CD4-positive, alpha-beta memory T cell (primary cell): ENCODE data around the gene SPRED2. TPM values are rescaled to one million over a fixed set of nuclear protein-coding genes. Genes with fewer than 3 reads are reported as not detected.

Source experiments
- CTCF ChIA-PET: fragments of 350-600 bp; sonication (Branson Sonifier 250); formaldehyde crosslinking; loops from one replicate; lab custom pipeline; 2021; ENCODE audit warnings: inconsistent platforms; ENCODE audit not compliant: partially characterized antibody; lab: Charles Lee
- POLR2A ChIA-PET: fragments of 350-600 bp; sonication (Branson Sonifier 250); formaldehyde crosslinking; loops from one replicate; lab custom pipeline; 2021; ENCODE audit not compliant: partially characterized antibody; lab: Charles Lee
- DNase-seq, 5 donors: peaks; one replicate each; pipeline versions ENCODE4 v3.0.0 to v3.0.0-alpha.2; 2020 to 2022; ENCODE audit warnings: mixed read lengths in 1 of 5
- H3K27ac ChIP-seq: one replicate; pipeline ENCODE4 v1.7.0; 2013; ENCODE audit warnings: low read depth, low read length
- H3K27me3 ChIP-seq: 2 replicates; pipeline ENCODE4 v1.7.0; 2013; ENCODE audit warnings: mild to moderate bottlenecking, low read length, moderate library complexity; ENCODE audit not compliant: insufficient read depth
- H3K36me3 ChIP-seq: 2 replicates; pipeline ENCODE4 v1.7.0; 2013; ENCODE audit warnings: mild to moderate bottlenecking, low read length, moderate library complexity; ENCODE audit not compliant: insufficient read depth
- H3K4me1 ChIP-seq: 2 replicates; pipeline ENCODE4 v1.7.0; 2013; ENCODE audit warnings: mild to moderate bottlenecking, low read length, moderate library complexity; ENCODE audit not compliant: insufficient read depth
- H3K4me3 ChIP-seq, 2 donors: one replicate each; pipeline ENCODE4 v1.7.0; 2013; ENCODE audit warnings: low read length in 2 of 2, mild to moderate bottlenecking in 1 of 2
- H3K9me3 ChIP-seq, 2 donors: one replicate each; pipeline ENCODE4 v1.7.0; 2013; ENCODE audit warnings: low read length in 2 of 2, control low read depth in 1 of 2; ENCODE audit not compliant: control insufficient read depth in 1 of 2
- H3K27ac Mint-ChIP-seq, 7 donors: one replicate each; pipeline ENCODE4 v1.8.0; 2020 to 2021; ENCODE audit warnings: mixed read lengths in 7 of 7, mild to moderate bottlenecking in 6 of 7, inconsistent platforms in 3 of 7, moderate library complexity in 3 of 7
- H3K27me3 Mint-ChIP-seq, 2 donors: one replicate each; pipeline ENCODE4 v1.8.0; 2020 to 2021; ENCODE audit warnings: mixed read lengths in 2 of 2
- H3K36me3 Mint-ChIP-seq, 2 donors: one replicate each; pipeline ENCODE4 v1.8.0; 2020 to 2021; ENCODE audit warnings: mixed read lengths in 2 of 2, inconsistent platforms in 1 of 2, mild to moderate bottlenecking in 1 of 2
- H3K4me1 Mint-ChIP-seq, 4 donors: one replicate each; pipeline ENCODE4 v1.8.0; 2020 to 2021; ENCODE audit warnings: mixed read lengths in 4 of 4, mild to moderate bottlenecking in 1 of 4
- H3K4me3 Mint-ChIP-seq, 8 donors: one replicate each; pipeline ENCODE4 v1.8.0; 2020 to 2021; ENCODE audit warnings: mixed read lengths in 8 of 8, mild to moderate bottlenecking in 7 of 8, moderate library complexity in 6 of 8, inconsistent platforms in 3 of 8
- H3K9me3 Mint-ChIP-seq, 8 donors: one replicate each; pipeline ENCODE4 v1.8.0; 2020 to 2021; ENCODE audit warnings: mixed read lengths in 8 of 8, mild to moderate bottlenecking in 5 of 8, inconsistent platforms in 3 of 8, moderate library complexity in 1 of 8
- intact Hi-C: fragments of 100-400 bp; cut with micrococcal nuclease; formaldehyde crosslinking; loops from one replicate; pipeline ENCODE4 v1.15.1; 2023
- polyA plus RNA-seq, 2 donors: library from polyadenylated mRNA; unstranded; fragments of 300-500 nt; fragmentation: Illumina TruSeq; gene quantifications; one replicate each; pipeline ENCODE4 v1.2.3, GENCODE V29; 2021
- total RNA-seq, 2 experiments: library from RNA; stranded (reverse); gene quantifications; one replicate each; pipeline ENCODE4 v1.2.3, GENCODE V29; 2021

SPRED2 gene
- total and polyA plus RNA-seq, 4 experiments from 2014 or later: 0.27 to 1.3 (median 0.62) TPM

DNA sequence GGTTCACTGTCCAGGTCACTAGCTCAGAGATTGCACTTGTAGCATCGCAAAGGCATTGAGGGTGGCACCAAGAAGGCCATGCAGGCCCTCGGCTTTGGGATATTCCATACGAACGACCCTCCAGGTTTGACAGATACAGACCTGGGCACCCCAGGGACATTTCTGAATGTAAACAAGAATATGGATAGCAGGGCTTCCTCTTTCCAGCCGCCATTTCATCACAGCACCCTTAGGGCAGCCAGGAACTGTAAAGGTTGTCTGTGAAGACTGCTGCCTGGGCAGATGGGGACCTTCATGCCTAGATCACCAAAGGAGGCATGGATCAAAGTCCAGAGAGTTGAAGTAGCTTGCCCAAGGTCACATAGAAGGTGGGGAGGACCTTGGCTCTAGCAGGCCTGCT, 134.3 kb downstream of the SPRED2 start:
- H3K9me3 ChIP-seq: no peaks in the 10 kb centered on the region
- no peak overlapping the region for H3K27ac ChIP-seq
- peaks cover 0 to 8% of the 10 kb centered on the region in 2 donors for H3K27me3 Mint-ChIP-seq
- peaks cover 36% of the 10 kb centered on the region for H3K4me1 ChIP-seq
- intact Hi-C loops: no loop called here
- H3K9me3 Mint-ChIP-seq: peaks cover 0 to 3% (median 0%) of the 10 kb centered on the region in 8 donors
- H3K27ac Mint-ChIP-seq: no peak overlapping the region
- CTCF ChIA-PET: no interaction called here
- no peaks in the 10 kb centered on the region for H3K36me3 Mint-ChIP-seq
- H3K36me3 ChIP-seq: no peaks in the 10 kb centered on the region
- no peak overlapping the region for H3K4me3 Mint-ChIP-seq
- POLR2A ChIA-PET: no interaction called here
- DNase-seq: no peak
- H3K4me1 Mint-ChIP-seq: peaks cover 20 to 49% (median 33%) of the 10 kb centered on the region in 4 donors
- H3K27me3 ChIP-seq: no peaks in the 10 kb centered on the region
- H3K4me3 ChIP-seq: no peak overlapping the region

DNA sequence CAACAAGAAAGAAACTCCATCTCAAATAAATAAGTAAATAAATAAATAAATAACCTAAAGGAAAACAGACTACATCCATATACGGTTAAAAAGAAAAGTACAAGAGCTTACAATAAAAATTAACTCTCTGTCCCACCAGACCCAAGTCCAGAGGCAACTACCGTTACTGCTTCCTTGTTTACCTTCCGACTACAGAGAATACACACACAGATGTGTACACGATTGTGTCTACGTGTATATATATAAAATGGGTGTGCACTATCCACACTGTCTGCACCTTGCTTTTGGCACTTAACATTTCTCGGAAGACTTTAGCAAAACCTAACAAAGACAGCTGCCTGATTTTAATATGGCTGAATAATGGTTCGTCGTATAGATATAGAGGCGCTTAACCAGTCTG, 134.9 kb downstream of the SPRED2 start:
- Mint-ChIP-seq H3K27me3 (peaks cover 0 to 9% of the 10 kb centered on the region in 2 donors), H3K36me3 (no peaks in the 10 kb centered on the region), H3K27ac (no peak overlapping the region), H3K4me3 (no peak overlapping the region), H3K9me3 (peaks cover 0 to 3% (median 0%) of the 10 kb centered on the region in 8 donors), H3K4me1 (peaks cover 19 to 44% (median 30%) of the 10 kb centered on the region in 4 donors)
- H3K4me1 ChIP-seq: peaks cover 36% of the 10 kb centered on the region
- no peaks in the 10 kb centered on the region for H3K36me3 ChIP-seq
- no peaks in the 10 kb centered on the region for H3K27me3 ChIP-seq
- ChIA-PET CTCF (no interaction called here), POLR2A (no interaction called here)
- DNase-seq: no peak
- H3K4me3 ChIP-seq: no peak overlapping the region
- H3K9me3 ChIP-seq: no peaks in the 10 kb centered on the region
- H3K27ac ChIP-seq: no peak overlapping the region
- intact Hi-C loops: no loop called here

DNA sequence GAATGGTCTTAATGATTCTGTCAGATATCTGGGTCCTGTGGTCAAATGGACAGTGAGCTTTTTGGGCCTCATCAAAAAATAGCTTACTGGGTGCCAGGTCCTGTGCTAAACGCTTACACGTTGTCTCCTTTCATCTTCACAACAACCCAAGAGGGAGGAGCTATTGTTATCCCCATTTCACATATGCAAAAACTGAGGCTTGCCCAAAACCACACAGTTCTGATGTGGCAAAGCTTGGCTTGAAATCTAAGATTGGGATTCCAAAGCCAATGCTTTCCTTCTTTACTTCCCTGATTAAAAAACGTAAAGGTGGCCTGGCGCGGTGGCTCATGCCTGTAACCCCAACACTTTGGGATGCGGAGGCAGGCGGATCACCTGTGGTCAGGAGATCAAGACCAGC, 135.4 kb downstream of the SPRED2 start:
- no peaks in the 10 kb centered on the region for H3K27me3 ChIP-seq
- Mint-ChIP-seq H3K36me3 (no peaks in the 10 kb centered on the region), H3K27ac (no peak overlapping the region), H3K9me3 (peaks cover 0 to 2% (median 0%) of the 10 kb centered on the region in 8 donors), H3K27me3 (peaks cover 0 to 9% of the 10 kb centered on the region in 2 donors), H3K4me3 (no peak overlapping the region), H3K4me1 (peaks cover 13 to 38% (median 24%) of the 10 kb centered on the region in 4 donors)
- ChIA-PET POLR2A (no interaction called here), CTCF (interaction anchor here (0.6 kb wide), 1 partner anchor 25 kb away, joined by 3 read pairs; no protein-coding TSS in a partner anchor)
- intact Hi-C loops: no loop called here
- peaks cover 30% of the 10 kb centered on the region for H3K4me1 ChIP-seq
- H3K36me3 ChIP-seq: no peaks in the 10 kb centered on the region
- H3K9me3 ChIP-seq: no peaks in the 10 kb centered on the region
- no peak overlapping the region for H3K27ac ChIP-seq
- DNase-seq: no peak
- H3K4me3 ChIP-seq: no peak overlapping the region

DNA sequence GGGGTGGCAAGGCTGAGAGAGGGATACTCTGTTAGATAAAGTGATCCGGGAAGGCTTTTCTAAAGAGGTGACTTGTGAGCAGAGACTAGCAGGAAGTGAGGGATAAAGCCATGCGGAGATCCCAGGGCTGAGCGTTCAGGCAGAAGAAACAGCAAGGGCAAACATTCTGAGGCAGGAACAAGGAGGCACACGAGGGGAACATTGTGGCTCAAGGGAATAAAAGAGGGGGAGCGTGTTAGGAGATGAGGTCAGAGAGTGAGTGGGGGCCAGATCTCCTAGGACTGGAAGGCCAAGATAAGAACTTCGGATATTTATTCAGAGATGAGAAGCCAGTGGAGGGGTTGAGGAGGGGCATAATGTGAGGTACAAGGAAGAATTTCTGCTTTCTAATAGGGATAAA, 137.7 kb downstream of the SPRED2 start:
- H3K27ac Mint-ChIP-seq: no peak overlapping the region
- H3K4me3 ChIP-seq: no peak overlapping the region
- H3K27ac ChIP-seq: no peak overlapping the region
- H3K9me3 ChIP-seq: no peaks in the 10 kb centered on the region
- H3K36me3 Mint-ChIP-seq: no peaks in the 10 kb centered on the region
- peaks cover 8% of the 10 kb centered on the region for H3K4me1 ChIP-seq
- peaks cover 2 to 15% (median 6%) of the 10 kb centered on the region in 4 donors for H3K4me1 Mint-ChIP-seq
- ChIA-PET CTCF (no interaction called here), POLR2A (interaction anchor here (1.0 kb wide), 1 partner anchor 69 kb away, joined by 3 read pairs; no protein-coding TSS in a partner anchor)
- intact Hi-C loops: no loop called here
- no peak for DNase-seq
- H3K27me3 Mint-ChIP-seq: peaks cover 0 to 9% of the 10 kb centered on the region in 2 donors
- no peak overlapping the region for H3K4me3 Mint-ChIP-seq
- no peaks in the 10 kb centered on the region for H3K27me3 ChIP-seq
- H3K9me3 Mint-ChIP-seq: no peaks in the 10 kb centered on the region
- no peaks in the 10 kb centered on the region for H3K36me3 ChIP-seq

DNA sequence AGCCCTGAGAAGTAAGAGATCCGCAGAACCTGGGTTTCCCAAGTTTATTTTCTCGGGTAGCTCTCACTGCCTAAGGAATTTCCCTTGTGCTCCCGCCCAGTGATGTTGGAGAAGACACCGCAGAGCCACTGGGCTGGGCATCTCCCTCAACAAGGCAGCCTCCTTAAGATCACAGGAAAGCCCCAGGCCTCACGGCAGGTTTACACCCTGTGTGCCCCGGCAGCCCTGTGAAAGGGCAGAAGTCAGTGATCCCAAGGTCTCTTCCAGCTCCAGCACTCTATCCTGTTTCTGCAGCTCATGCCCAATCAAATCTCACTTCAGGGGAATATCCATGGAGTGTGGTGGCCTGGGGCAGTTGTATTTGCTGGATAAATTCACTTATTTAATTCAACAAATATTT, 138.3 kb downstream of the SPRED2 start:
- H3K4me3 Mint-ChIP-seq: no peak overlapping the region
- intact Hi-C loops: no loop called here
- Histone ChIP-seq H3K9me3 (no peaks in the 10 kb centered on the region), H3K4me1 (peaks cover 2% of the 10 kb centered on the region), H3K4me3 (no peak overlapping the region), H3K27me3 (no peaks in the 10 kb centered on the region), H3K36me3 (no peaks in the 10 kb centered on the region), H3K27ac (no peak overlapping the region)
- ChIA-PET POLR2A (interaction anchor here (1.0 kb wide), 1 partner anchor 69 kb away, joined by 3 read pairs; no protein-coding TSS in a partner anchor), CTCF (no interaction called here)
- H3K27ac Mint-ChIP-seq: no peak overlapping the region
- peaks cover 0 to 9% of the 10 kb centered on the region in 2 donors for H3K27me3 Mint-ChIP-seq
- H3K36me3 Mint-ChIP-seq: no peaks in the 10 kb centered on the region
- peaks cover 0 to 10% (median 6%) of the 10 kb centered on the region in 4 donors for H3K4me1 Mint-ChIP-seq
- no peaks in the 10 kb centered on the region for H3K9me3 Mint-ChIP-seq
- DNase-seq: no peak

DNA sequence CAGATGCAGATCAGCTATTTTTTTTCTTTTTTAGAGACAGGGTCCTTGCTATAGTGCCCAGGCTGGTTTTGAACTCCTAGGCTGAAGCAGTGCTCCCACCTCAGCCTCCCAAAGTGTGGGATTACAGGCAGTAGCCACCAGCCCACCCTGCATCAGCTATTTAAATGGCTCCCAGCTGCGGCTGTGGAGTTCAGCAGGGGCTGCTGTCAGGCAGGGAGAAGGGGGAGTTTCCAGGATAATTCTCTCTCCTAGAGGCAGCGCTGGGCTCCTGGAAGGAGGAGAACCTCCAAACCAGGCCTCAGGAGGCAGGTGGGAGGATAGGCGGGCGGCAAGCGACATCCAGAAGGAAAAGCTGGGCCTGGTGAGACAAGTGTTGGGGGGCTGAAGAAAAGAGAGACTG, 139.0 kb downstream of the SPRED2 start:
- no peak overlapping the region for H3K4me3 ChIP-seq
- H3K4me1 ChIP-seq: no peaks in the 10 kb centered on the region
- no peaks in the 10 kb centered on the region for H3K9me3 ChIP-seq
- peaks cover 0 to 10% (median 6%) of the 10 kb centered on the region in 4 donors for H3K4me1 Mint-ChIP-seq
- no peak for DNase-seq
- H3K36me3 ChIP-seq: no peaks in the 10 kb centered on the region
- ChIA-PET CTCF (interaction anchor here (0.7 kb wide), 1 partner anchor 12 kb away, joined by 3 read pairs; no protein-coding TSS in a partner anchor), POLR2A (no interaction called here)
- H3K9me3 Mint-ChIP-seq: no peaks in the 10 kb centered on the region
- intact Hi-C loops: no loop called here
- H3K27ac Mint-ChIP-seq: no peak overlapping the region
- no peak overlapping the region for H3K4me3 Mint-ChIP-seq
- no peaks in the 10 kb centered on the region for H3K36me3 Mint-ChIP-seq
- no peak overlapping the region for H3K27ac ChIP-seq
- H3K27me3 ChIP-seq: no peaks in the 10 kb centered on the region
- peaks cover 0 to 9% of the 10 kb centered on the region in 2 donors for H3K27me3 Mint-ChIP-seq

DNA sequence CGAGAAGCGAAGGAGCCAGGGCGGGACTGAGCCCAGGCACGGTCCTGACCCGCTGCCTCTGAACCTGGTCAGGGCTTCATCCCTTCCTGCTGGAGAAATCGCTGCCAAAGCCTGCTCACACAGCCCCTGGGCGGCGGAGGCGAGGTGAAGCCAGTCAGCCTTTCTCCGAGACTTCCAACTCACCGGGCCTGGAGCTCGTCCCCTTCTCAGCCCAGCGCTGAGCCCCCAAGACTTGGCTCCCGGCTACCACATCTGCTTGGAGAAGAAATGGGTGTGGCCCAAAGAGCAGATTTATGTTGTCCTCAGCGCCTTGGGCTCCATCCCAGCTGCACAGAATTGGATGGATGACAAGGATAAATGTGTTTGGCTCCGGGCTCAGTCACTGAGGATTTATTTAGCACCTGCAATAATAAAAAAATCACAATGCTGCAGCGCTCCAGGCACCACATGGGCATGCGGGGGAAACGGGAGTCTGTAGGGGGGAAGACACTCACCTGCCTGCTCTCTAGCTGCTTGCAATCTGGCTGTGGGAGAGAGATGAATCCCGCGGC, 139.9 kb downstream of the SPRED2 start:
- no peaks in the 10 kb centered on the region for H3K36me3 Mint-ChIP-seq
- no peaks in the 10 kb centered on the region for H3K4me1 ChIP-seq
- no peaks in the 10 kb centered on the region for H3K27me3 ChIP-seq
- no peaks in the 10 kb centered on the region for H3K9me3 ChIP-seq
- intact Hi-C loops: no loop called here
- POLR2A ChIA-PET: no interaction called here
- H3K27ac ChIP-seq: no peak overlapping the region
- H3K4me3 ChIP-seq: no peak overlapping the region
- no peak for DNase-seq
- no peak overlapping the region for H3K27ac Mint-ChIP-seq
- no peak overlapping the region for H3K4me3 Mint-ChIP-seq
- no peaks in the 10 kb centered on the region for H3K9me3 Mint-ChIP-seq
- peaks cover 0 to 10% (median 3%) of the 10 kb centered on the region in 4 donors for H3K4me1 Mint-ChIP-seq
- no peaks in the 10 kb centered on the region for H3K36me3 ChIP-seq
- peaks cover 0 to 9% of the 10 kb centered on the region in 2 donors for H3K27me3 Mint-ChIP-seq
- CTCF ChIA-PET: interaction anchor here (0.7 kb wide), 1 partner anchor 11 kb away, joined by 3 read pairs; no protein-coding TSS in a partner anchor
